ENCODE data around the gene TNFSF11. TPM values are rescaled to one million over a fixed set of nuclear protein-coding genes. Genes with fewer than 3 reads are reported as not detected.

The TNFSF11 gene
- total and polyA plus RNA-seq, 4 donors = 0.25 to 1.3 (median 0.25) TPM

GRCh38 chr13:42643076-42643475 lies 69.1 kb downstream of the TNFSF11 start (continued):
- TF ChIP-seq, protein P1, sequence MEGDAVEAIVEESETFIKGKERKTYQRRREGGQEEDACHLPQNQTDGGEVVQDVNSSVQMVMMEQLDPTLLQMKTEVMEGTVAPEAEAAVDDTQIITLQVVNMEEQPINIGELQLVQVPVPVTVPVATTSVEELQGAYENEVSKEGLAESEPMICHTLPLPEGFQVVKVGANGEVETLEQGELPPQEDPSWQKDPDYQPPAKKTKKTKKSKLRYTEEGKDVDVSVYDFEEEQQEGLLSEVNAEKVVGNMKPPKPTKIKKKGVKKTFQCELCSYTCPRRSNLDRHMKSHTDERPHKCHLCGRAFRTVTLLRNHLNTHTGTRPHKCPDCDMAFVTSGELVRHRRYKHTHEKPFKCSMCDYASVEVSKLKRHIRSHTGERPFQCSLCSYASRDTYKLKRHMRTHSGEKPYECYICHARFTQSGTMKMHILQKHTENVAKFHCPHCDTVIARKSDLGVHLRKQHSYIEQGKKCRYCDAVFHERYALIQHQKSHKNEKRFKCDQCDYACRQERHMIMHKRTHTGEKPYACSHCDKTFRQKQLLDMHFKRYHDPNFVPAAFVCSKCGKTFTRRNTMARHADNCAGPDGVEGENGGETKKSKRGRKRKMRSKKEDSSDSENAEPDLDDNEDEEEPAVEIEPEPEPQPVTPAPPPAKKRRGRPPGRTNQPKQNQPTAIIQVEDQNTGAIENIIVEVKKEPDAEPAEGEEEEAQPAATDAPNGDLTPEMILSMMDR (IDR thresholded peaks at IDR 0.05; ENCODE audit: low read depth, low read length, missing input control) = no peak
- TF ChIP-seq, protein P2, sequence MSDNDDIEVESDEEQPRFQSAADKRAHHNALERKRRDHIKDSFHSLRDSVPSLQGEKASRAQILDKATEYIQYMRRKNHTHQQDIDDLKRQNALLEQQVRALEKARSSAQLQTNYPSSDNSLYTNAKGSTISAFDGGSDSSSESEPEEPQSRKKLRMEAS (IDR thresholded peaks at IDR 0.05) = no peak

DNA sequence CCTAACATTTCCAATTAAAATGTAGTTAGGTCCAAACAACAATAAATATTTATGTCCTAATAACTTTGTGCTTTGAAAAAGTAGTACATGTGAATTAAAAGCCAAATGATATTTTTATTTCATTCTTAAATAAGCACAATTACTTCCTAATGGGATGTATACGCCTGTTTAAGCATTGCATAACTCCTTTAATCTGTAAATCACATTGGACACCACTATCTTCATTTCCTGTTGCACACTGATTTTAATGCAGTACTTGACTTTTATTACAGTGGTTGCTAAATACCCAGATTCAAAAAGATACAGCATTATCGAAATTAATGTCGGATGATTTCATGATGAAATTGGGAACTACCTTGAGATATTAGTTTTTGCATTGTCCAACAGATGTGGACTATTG lies 70.9 kb downstream of the TNFSF11 start:
- 90% methylated on average over 3 of the region's 3 CpGs for WGBS
- Histone ChIP-seq H3K4me3 (ENCODE audit: low read depth in 1 of 3, low read length in 3 of 3) (no peak overlapping the region), H3K27ac (ENCODE audit: low read depth in 1 of 2, low read length in 2 of 2) (no peak overlapping the region), H3K4me1 (ENCODE audit: control insufficient read depth in 4 of 4, insufficient read depth in 4 of 4, low read length in 3 of 4) (no peaks in the 10 kb centered on the region), H3K27me3 (ENCODE audit: control insufficient read depth in 4 of 4, insufficient read depth in 4 of 4, low read length in 3 of 4) (peaks cover 0 to 3% (median 0%) of the 10 kb centered on the region in 4 donors), H3K36me3 (ENCODE audit: control insufficient read depth in 4 of 4, insufficient read depth in 3 of 4, low read depth in 1 of 4, low read length in 3 of 4) (no peaks in the 10 kb centered on the region), H3K9ac (ENCODE audit: low read depth in 1 of 2, low read length in 2 of 2) (no peak overlapping the region), H3K9me3 (ENCODE audit: control insufficient read depth in 4 of 4, low read length in 3 of 4) (no peaks in the 10 kb centered on the region)
- DNase-seq (ENCODE audit: low spot score) = no peak
- TF ChIP-seq TAF1 (conservative IDR thresholded peaks at IDR 0.05) (no peak), HNF4G (IDR thresholded peaks at IDR 0.05) (no peak), JUND (IDR thresholded peaks at IDR 0.05) (no peak), SP1 (IDR thresholded peaks at IDR 0.05) (no peak), YY1 (IDR thresholded peaks at IDR 0.05) (no peak), FOXA2 (IDR thresholded peaks at IDR 0.05) (no peak)
- TF ChIP-seq, protein P2 (IDR thresholded peaks at IDR 0.05) = no peak
- TF ChIP-seq, protein P3, sequence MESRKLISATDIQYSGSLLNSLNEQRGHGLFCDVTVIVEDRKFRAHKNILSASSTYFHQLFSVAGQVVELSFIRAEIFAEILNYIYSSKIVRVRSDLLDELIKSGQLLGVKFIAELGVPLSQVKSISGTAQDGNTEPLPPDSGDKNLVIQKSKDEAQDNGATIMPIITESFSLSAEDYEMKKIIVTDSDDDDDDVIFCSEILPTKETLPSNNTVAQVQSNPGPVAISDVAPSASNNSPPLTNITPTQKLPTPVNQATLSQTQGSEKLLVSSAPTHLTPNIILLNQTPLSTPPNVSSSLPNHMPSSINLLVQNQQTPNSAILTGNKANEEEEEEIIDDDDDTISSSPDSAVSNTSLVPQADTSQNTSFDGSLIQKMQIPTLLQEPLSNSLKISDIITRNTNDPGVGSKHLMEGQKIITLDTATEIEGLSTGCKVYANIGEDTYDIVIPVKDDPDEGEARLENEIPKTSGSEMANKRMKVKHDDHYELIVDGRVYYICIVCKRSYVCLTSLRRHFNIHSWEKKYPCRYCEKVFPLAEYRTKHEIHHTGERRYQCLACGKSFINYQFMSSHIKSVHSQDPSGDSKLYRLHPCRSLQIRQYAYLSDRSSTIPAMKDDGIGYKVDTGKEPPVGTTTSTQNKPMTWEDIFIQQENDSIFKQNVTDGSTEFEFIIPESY (IDR thresholded peaks at IDR 0.05) = no peak

GRCh38 chr13:42645717-42646116 lies 71.8 kb downstream of the TNFSF11 start:
- peaks cover 0 to 3% (median 0%) of the 10 kb centered on the region in 4 donors for H3K27me3 ChIP-seq (ENCODE audit: control insufficient read depth in 4 of 4, insufficient read depth in 4 of 4, low read length in 3 of 4)
- 78% methylated on average over 1 of the region's 1 CpG for WGBS

GRCh38 chr13:42649141-42649540 lies 75.2 kb downstream of the TNFSF11 start:
- H3K9ac ChIP-seq (ENCODE audit: low read depth in 1 of 2, low read length in 2 of 2) = no peak overlapping the region
- H3K27me3 ChIP-seq (ENCODE audit: control insufficient read depth in 4 of 4, insufficient read depth in 4 of 4, low read length in 3 of 4) = peaks cover 0 to 6% (median 1%) of the 10 kb centered on the region in 4 donors
- TF ChIP-seq REST (IDR thresholded peaks at IDR 0.05) (no peak), FOXA1 (IDR thresholded peaks at IDR 0.05) (no peak)
- TF ChIP-seq, protein P1 (IDR thresholded peaks at IDR 0.05; ENCODE audit: low read depth, low read length, missing input control) = no peak
- no peak overlapping the region for H3K4me3 ChIP-seq (ENCODE audit: low read depth in 1 of 3, low read length in 3 of 3)
- H3K36me3 ChIP-seq (ENCODE audit: control insufficient read depth in 4 of 4, insufficient read depth in 3 of 4, low read depth in 1 of 4, low read length in 3 of 4) = no peaks in the 10 kb centered on the region
- H3K9me3 ChIP-seq (ENCODE audit: control insufficient read depth in 4 of 4, low read length in 3 of 4) = no peaks in the 10 kb centered on the region
- H3K4me1 ChIP-seq (ENCODE audit: control insufficient read depth in 4 of 4, insufficient read depth in 4 of 4, low read length in 3 of 4) = no peaks in the 10 kb centered on the region
- no peak overlapping the region for H3K27ac ChIP-seq (ENCODE audit: low read depth in 1 of 2, low read length in 2 of 2)
- DNase-seq (ENCODE audit: low spot score) = no peak

More at GRCh38 chr13:42645717-42646116, 71.8 kb downstream of the TNFSF11 start:
- no peak for DNase-seq (ENCODE audit: low spot score)
- H3K4me3 ChIP-seq (ENCODE audit: low read depth in 1 of 3, low read length in 3 of 3) = no peak overlapping the region
- no peak overlapping the region for H3K9ac ChIP-seq (ENCODE audit: low read depth in 1 of 2, low read length in 2 of 2)
- H3K36me3 ChIP-seq (ENCODE audit: control insufficient read depth in 4 of 4, insufficient read depth in 3 of 4, low read depth in 1 of 4, low read length in 3 of 4) = no peaks in the 10 kb centered on the region
- TF ChIP-seq RXRA (IDR thresholded peaks at IDR 0.05) (no peak), EGR1 (IDR thresholded peaks at IDR 0.05; ENCODE audit: low read depth in 2 of 2) (no peak), RAD21 (IDR thresholded peaks at IDR 0.05) (no peak), YY1 (IDR thresholded peaks at IDR 0.05) (no peak)
- no peaks in the 10 kb centered on the region for H3K4me1 ChIP-seq (ENCODE audit: control insufficient read depth in 4 of 4, insufficient read depth in 4 of 4, low read length in 3 of 4)
- H3K9me3 ChIP-seq (ENCODE audit: control insufficient read depth in 4 of 4, low read length in 3 of 4) = no peaks in the 10 kb centered on the region
- no peak overlapping the region for H3K27ac ChIP-seq (ENCODE audit: low read depth in 1 of 2, low read length in 2 of 2)
